Kidney (tissue), 14 donors: ENCODE measurements around the gene TRIM40. TPM values are rescaled to one million over a fixed set of nuclear protein-coding genes. Genes with fewer than 3 reads are reported as not detected.

Source experiments
- DNase-seq, 5 donors: peaks; one replicate each; pipeline ENCODE4 v3.0.0-alpha.2; 2013 to 2020
- FAIRE-seq: peaks from 2 replicates; lab custom pipeline; 2012; peaks lifted over from hg19 to GRCh38; lab: Jason Lieb, UNC
- H3K27ac ChIP-seq, 2 donors: one replicate each; pipeline ENCODE4 v1.7.0; 2013; ENCODE audit warnings: low read depth in 2 of 2, low read length in 2 of 2, inconsistent platforms in 1 of 2
- H3K27me3 ChIP-seq: one replicate; pipeline ENCODE4 v1.7.1; 2013; ENCODE audit warnings: low read length, inconsistent platforms; ENCODE audit not compliant: control insufficient read depth, insufficient read depth
- H3K36me3 ChIP-seq, 3 donors: one replicate each; pipeline versions ENCODE4 v1.7.0 to v1.7.1; 2013; ENCODE audit warnings: low read length in 3 of 3, control low read depth in 1 of 3, inconsistent platforms in 1 of 3; ENCODE audit not compliant: insufficient read depth in 3 of 3, control insufficient read depth in 2 of 3
- H3K4me1 ChIP-seq, 3 donors: one replicate each; pipeline versions ENCODE4 v1.7.0 to v1.7.1; 2013; ENCODE audit warnings: low read length in 3 of 3, inconsistent platforms in 1 of 3, low read depth in 1 of 3; ENCODE audit not compliant: control insufficient read depth in 2 of 3, insufficient read depth in 2 of 3
- H3K4me3 ChIP-seq, 3 donors: one replicate each; pipeline versions ENCODE4 v1.7.0 to v1.8.1; 2013; ENCODE audit warnings: low read length in 3 of 3, control low read depth in 1 of 3, inconsistent platforms in 1 of 3
- H3K9ac ChIP-seq, 3 donors: one replicate each; pipeline versions ENCODE4 v1.7.0 to v1.7.1; 2013; ENCODE audit warnings: low read length in 3 of 3, control low read depth in 1 of 3, inconsistent platforms in 1 of 3
- H3K9me3 ChIP-seq, 3 donors: one replicate each; pipeline versions ENCODE4 v1.7.0 to v1.7.1; 2013; ENCODE audit warnings: low read length in 3 of 3, control low read depth in 1 of 3, inconsistent platforms in 1 of 3; ENCODE audit not compliant: control insufficient read depth in 2 of 3, insufficient read depth in 1 of 3
- CTCF ChIP-seq: IDR thresholded peaks from 3 replicates; pipeline ENCODE4 v1.5.1; 2012; ENCODE audit warnings: mild to moderate bottlenecking, moderate library complexity, borderline replicate concordance; ENCODE audit not compliant: insufficient read depth; ENCODE audit errors: extremely low read depth
- intact Hi-C: fragments of 100-400 bp; cut with DNase I; formaldehyde crosslinking; loops from one replicate; pipeline ENCODE4 v1.11.1; 2022
- polyA plus RNA-seq: library from polyadenylated mRNA; stranded (reverse); fragments of 350-450 nt; fragmentation: Illumina TruSeq; extraction: RNeasy Lipid Tissue Mini Kit (QIAGEN cat#74804); gene quantifications from one replicate; pipeline ENCODE4 v1.2.3, GENCODE V29; 2014; ENCODE audit warnings: low read depth, low replicate concordance; ENCODE audit not compliant: insufficient read depth
- total RNA-seq: library from RNA; stranded (reverse); fragmentation: NEBNext Ultra II Directional; extraction: Animal tissue kit (Norgen Biotek cat#: 25700); gene quantifications from one replicate; pipeline ENCODE4 v1.2.1, GENCODE V29; 2021
- donor health status: control.
- donor health status: control.
- donor health status: control.
- donor health status: control.
- donor health status: control.
- donor health status: DM: yes; HTN: yes; CAD: no.
- donor health status: Normal renal cell carcinoma (clear cell type).

Gene TRIM40
- total and polyA plus RNA-seq, 2 donors from 2014 or later: not detected

- FAIRE-seq: no peak
- intact Hi-C loops: no loop called here
- no peak for TF ChIP-seq CTCF
These were observed 34.2 kb upstream of the TRIM40 start for GRCh38 chr6:30101444-30102413.

GRCh38 chr6:30102414-30102969, 33.4 kb upstream of the TRIM40 start:
- Histone ChIP-seq H3K4me1 (peaks cover 0 to 23% (median 13%) of the 10 kb centered on the region in 3 donors), H3K9ac (peak overlapping the region in 2 of 3 donors; percentile 22 to 45), H3K27me3 (peaks cover 47% of the 10 kb centered on the region), H3K4me3 (peak overlapping the region in 2 of 3 donors; percentile 26 to 63), H3K27ac (peak overlapping the region; percentile 25 to 34), H3K9me3 (no peaks in the 10 kb centered on the region), H3K36me3 (no peaks in the 10 kb centered on the region)
- no peak for TF ChIP-seq CTCF
- intact Hi-C loops: no loop called here
- DNase-seq (no peak), FAIRE-seq (no peak)

More at GRCh38 chr6:30101444-30102413, 34.2 kb upstream of the TRIM40 start:
- Histone ChIP-seq H3K4me3 (peak overlapping the region; percentile 30 to 63 (median 57)), H3K9ac (peak overlapping the region in 2 of 3 donors; percentile 37 to 45), H3K36me3 (no peaks in the 10 kb centered on the region), H3K4me1 (peaks cover 0 to 23% (median 13%) of the 10 kb centered on the region in 3 donors), H3K27me3 (peaks cover 54% of the 10 kb centered on the region), H3K27ac (peak overlapping the region in 1 of 2 donors; percentile 34), H3K9me3 (no peaks in the 10 kb centered on the region)
- peak; percentile 86 to 96 (median 92) for DNase-seq

- peak; percentile 89 to 96 (median 90) for DNase-seq
- Histone ChIP-seq H3K4me1 (peaks cover 0 to 23% (median 13%) of the 10 kb centered on the region in 3 donors), H3K9ac (peak overlapping the region in 1 of 3 donors; percentile 35), H3K27me3 (peaks cover 41% of the 10 kb centered on the region), H3K36me3 (no peaks in the 10 kb centered on the region), H3K4me3 (peak overlapping the region; percentile 44 to 58 (median 49)), H3K9me3 (no peaks in the 10 kb centered on the region), H3K27ac (peak overlapping the region in 1 of 2 donors; percentile 25)
- peak; percentile 98 for TF ChIP-seq CTCF
- FAIRE-seq: no peak
- intact Hi-C loops: no loop called here
These were observed 32.7 kb upstream of the TRIM40 start for GRCh38 chr6:30102970-30103871.
